Neural cell (in vitro differentiated cells): ENCODE results near the gene DLD. TPM values are rescaled to one million over a fixed set of nuclear protein-coding genes. Genes with fewer than 3 reads are reported as not detected.
"Not testable (repeated sequence)": the region's sequence is repeated elsewhere in the genome, so short reads cannot be mapped to it uniquely, and the experiment has no call there.

Source experiments
- H2AFZ ChIP-seq: fragments of 200-600, 300-800 bp; sonication (generic), shearing (Covaris generic); 2 replicates; pipeline ENCODE4 v1.6.0; 2014; ENCODE audit warnings: low read depth, mild to moderate bottlenecking, antibody characterized with exemption, low read length, moderate library complexity
- H3F3A ChIP-seq: fragments of 200-600 bp; shearing (Covaris generic); 2 replicates; pipeline ENCODE4 v1.6.1; 2016; ENCODE audit warnings: mild to moderate bottlenecking, moderate library complexity, mixed read lengths, antibody characterized with exemption, low read length; ENCODE audit not compliant: insufficient read depth, poor library complexity, severe bottlenecking
- H3K27ac ChIP-seq: fragments of 200-600, 300-800 bp; sonication (generic), shearing (Covaris generic); 2 replicates; pipeline ENCODE4 v1.5.1; 2014; ENCODE audit warnings: mild to moderate bottlenecking, low read length, moderate library complexity
- H3K27me3 ChIP-seq: fragments of 300-800, 200-600 bp; sonication (generic), shearing (Covaris generic); 2 replicates; pipeline ENCODE4 v1.6.0; 2014; ENCODE audit warnings: mild to moderate bottlenecking, low read depth, low read length, moderate library complexity; ENCODE audit not compliant: insufficient read depth
- H3K36me3 ChIP-seq: fragments of 300-800, 200-600 bp; sonication (generic), shearing (Covaris generic); 2 replicates; pipeline ENCODE4 v1.5.1; 2014; ENCODE audit warnings: mild to moderate bottlenecking, antibody characterized with exemption, low read length, moderate library complexity; ENCODE audit not compliant: insufficient read depth
- H3K4me2 ChIP-seq: fragments of 300-800, 200-600 bp; sonication (generic), shearing (Covaris generic); 2 replicates; pipeline ENCODE4 v1.6.0; 2014; ENCODE audit warnings: mild to moderate bottlenecking, low read length
- H3K4me3 ChIP-seq: fragments of 300-800, 200-600 bp; sonication (generic), shearing (Covaris generic); 2 replicates; pipeline ENCODE4 v1.5.1; 2014; ENCODE audit warnings: mild to moderate bottlenecking, low read length, moderate library complexity
- H3K79me2 ChIP-seq: fragments of 200-600 bp; shearing (Covaris generic); replicated peaks from 2 replicates; pipeline ENCODE4 v1.6.0; 2014; ENCODE audit warnings: mild to moderate bottlenecking, low read length, moderate library complexity; ENCODE audit not compliant: insufficient read depth
- H3K9ac ChIP-seq: fragments of 300-800, 200-600 bp; sonication (generic), shearing (Covaris generic); 2 replicates; pipeline ENCODE4 v1.6.1; 2016; ENCODE audit warnings: mild to moderate bottlenecking, low read length, mixed read lengths
- H3K9me2 ChIP-seq: fragments of 200-600 bp; shearing (Covaris generic); 2 replicates; pipeline ENCODE4 v1.6.1; 2016; ENCODE audit warnings: mild to moderate bottlenecking, low read length, mixed read lengths; ENCODE audit not compliant: insufficient read depth
- H3K9me3 ChIP-seq: fragments of 200-600, 300-800 bp; sonication (generic), shearing (Covaris generic); 2 replicates; pipeline ENCODE4 v1.6.1; 2016; ENCODE audit warnings: mild to moderate bottlenecking, mixed run types, low read length, moderate library complexity, mixed read lengths
- H4K20me1 ChIP-seq: fragments of 200-600 bp; shearing (Covaris generic); 2 replicates; pipeline ENCODE4 v1.6.1; 2016; ENCODE audit warnings: mild to moderate bottlenecking, mixed run types; ENCODE audit not compliant: insufficient read depth
- EP300 ChIP-seq: fragments of 450-650 bp; conservative IDR thresholded peaks from 2 replicates; pipeline ENCODE4 v1.6.1; 2014; ENCODE audit warnings: antibody characterized with exemption, mild to moderate bottlenecking, moderate library complexity; ENCODE audit not compliant: poor library complexity, severe bottlenecking
- EZH2 ChIP-seq: fragments of 200-600, 300-800 bp; shearing (Covaris generic), sonication (generic); IDR thresholded peaks from 2 replicates; pipeline ENCODE4 v1.6.1; 2014; ENCODE audit warnings: antibody characterized with exemption, low read length, borderline replicate concordance, mild to moderate bottlenecking; ENCODE audit not compliant: insufficient read depth, poor library complexity, severe bottlenecking
- MXI1 ChIP-seq: fragments of 450-650 bp; conservative IDR thresholded peaks from 2 replicates; pipeline ENCODE4 v1.6.1; 2014; ENCODE audit warnings: antibody characterized with exemption, mild to moderate bottlenecking; ENCODE audit not compliant: poor library complexity, severe bottlenecking
- POLR2AphosphoS5 ChIP-seq: IDR thresholded peaks from 2 replicates; pipeline ENCODE4 v1.6.1; 2012
- RAD21 ChIP-seq: fragments of 450-650 bp; conservative IDR thresholded peaks from 2 replicates; pipeline ENCODE4 v1.6.1; 2014; ENCODE audit warnings: antibody characterized with exemption, mild to moderate bottlenecking, moderate library complexity
- SMC3 ChIP-seq: fragments of 450-650 bp; conservative IDR thresholded peaks from 2 replicates; pipeline ENCODE4 v1.6.1; 2014; ENCODE audit warnings: antibody characterized with exemption, mild to moderate bottlenecking, moderate library complexity; ENCODE audit not compliant: poor library complexity
- TAF1 ChIP-seq: IDR thresholded peaks from 2 replicates; pipeline ENCODE4 v1.6.1; 2012; ENCODE audit warnings: low read depth
- polyA plus RNA-seq: library from polyadenylated mRNA; depleted of rRNA; stranded (reverse); fragments of >200 nt; gene quantifications from 2 replicates; pipeline ENCODE4 v1.2.3, GENCODE V29; 2014
- TF ChIP-seq, protein P1 (sequence below): fragments of 450-650 bp; IDR thresholded peaks from 2 replicates; pipeline ENCODE4 v1.5.1; 2014; ENCODE audit warnings: antibody characterized with exemption, mild to moderate bottlenecking, moderate library complexity; ENCODE audit not compliant: poor library complexity, severe bottlenecking
- TF ChIP-seq, protein P2 (sequence below): IDR thresholded peaks from 2 replicates; pipeline ENCODE4 v1.6.1; 2012; ENCODE audit warnings: borderline replicate concordance

DLD gene
- polyA plus RNA-seq, 1 donor from 2014 or later, result 214 TPM

DNA sequence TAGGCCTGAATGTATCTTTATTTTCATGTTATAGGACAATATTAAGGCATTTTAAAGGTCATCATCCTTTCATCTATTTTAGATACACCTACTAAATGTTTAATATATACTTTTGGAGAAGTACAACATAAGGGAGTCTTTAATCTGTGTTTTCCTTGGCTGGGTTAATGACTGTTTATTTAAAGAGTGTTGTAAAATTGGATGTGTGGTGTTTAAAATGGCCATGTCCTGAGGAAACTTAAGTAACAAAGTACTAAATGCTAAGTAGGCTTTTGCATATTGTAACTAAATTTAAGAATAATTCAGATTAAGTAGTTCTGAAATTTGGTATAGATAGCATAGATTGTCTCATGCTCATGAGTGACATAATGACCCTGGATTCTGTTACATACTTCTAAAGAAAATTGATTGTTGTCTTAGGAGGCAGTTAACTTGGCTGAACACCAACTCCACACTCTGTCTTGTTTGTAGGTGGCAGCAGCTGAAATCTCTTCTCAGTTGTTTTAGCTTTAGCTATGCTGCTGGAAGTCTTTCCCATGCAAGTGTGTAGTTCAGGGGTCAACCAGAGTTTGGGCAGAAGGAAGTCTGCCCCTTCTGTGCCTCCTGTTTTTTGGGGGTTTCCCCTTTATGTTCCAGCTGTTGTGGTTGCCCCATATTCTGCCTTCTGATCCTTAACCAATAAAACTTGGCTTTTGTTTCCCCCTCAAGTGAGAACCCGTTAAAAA lies 29.2 kb downstream of the DLD start:
- Histone ChIP-seq H3K9ac (no peak overlapping the region), H3K4me2 (no peak overlapping the region), H3K36me3 (peaks cover 12% of the 10 kb centered on the region), H3K27me3 (no peaks in the 10 kb centered on the region), H3K4me3 (no peak overlapping the region), H4K20me1 (no peaks in the 10 kb centered on the region), H3K27ac (no peak overlapping the region), H3F3A (no peaks in the 10 kb centered on the region), H2AFZ (no peak overlapping the region), H3K79me2 (no peaks in the 10 kb centered on the region), H3K9me3 (no peaks in the 10 kb centered on the region), H3K9me2 (no peaks in the 10 kb centered on the region)
- TF ChIP-seq SMC3 (no peak), EZH2 (no peak), RAD21 (no peak), POLR2AphosphoS5 (no peak), EP300 (no peak), MXI1 (no peak), TAF1 (no peak)
- TF ChIP-seq, protein P1, sequence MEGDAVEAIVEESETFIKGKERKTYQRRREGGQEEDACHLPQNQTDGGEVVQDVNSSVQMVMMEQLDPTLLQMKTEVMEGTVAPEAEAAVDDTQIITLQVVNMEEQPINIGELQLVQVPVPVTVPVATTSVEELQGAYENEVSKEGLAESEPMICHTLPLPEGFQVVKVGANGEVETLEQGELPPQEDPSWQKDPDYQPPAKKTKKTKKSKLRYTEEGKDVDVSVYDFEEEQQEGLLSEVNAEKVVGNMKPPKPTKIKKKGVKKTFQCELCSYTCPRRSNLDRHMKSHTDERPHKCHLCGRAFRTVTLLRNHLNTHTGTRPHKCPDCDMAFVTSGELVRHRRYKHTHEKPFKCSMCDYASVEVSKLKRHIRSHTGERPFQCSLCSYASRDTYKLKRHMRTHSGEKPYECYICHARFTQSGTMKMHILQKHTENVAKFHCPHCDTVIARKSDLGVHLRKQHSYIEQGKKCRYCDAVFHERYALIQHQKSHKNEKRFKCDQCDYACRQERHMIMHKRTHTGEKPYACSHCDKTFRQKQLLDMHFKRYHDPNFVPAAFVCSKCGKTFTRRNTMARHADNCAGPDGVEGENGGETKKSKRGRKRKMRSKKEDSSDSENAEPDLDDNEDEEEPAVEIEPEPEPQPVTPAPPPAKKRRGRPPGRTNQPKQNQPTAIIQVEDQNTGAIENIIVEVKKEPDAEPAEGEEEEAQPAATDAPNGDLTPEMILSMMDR, result no peak
- TF ChIP-seq, protein P2, sequence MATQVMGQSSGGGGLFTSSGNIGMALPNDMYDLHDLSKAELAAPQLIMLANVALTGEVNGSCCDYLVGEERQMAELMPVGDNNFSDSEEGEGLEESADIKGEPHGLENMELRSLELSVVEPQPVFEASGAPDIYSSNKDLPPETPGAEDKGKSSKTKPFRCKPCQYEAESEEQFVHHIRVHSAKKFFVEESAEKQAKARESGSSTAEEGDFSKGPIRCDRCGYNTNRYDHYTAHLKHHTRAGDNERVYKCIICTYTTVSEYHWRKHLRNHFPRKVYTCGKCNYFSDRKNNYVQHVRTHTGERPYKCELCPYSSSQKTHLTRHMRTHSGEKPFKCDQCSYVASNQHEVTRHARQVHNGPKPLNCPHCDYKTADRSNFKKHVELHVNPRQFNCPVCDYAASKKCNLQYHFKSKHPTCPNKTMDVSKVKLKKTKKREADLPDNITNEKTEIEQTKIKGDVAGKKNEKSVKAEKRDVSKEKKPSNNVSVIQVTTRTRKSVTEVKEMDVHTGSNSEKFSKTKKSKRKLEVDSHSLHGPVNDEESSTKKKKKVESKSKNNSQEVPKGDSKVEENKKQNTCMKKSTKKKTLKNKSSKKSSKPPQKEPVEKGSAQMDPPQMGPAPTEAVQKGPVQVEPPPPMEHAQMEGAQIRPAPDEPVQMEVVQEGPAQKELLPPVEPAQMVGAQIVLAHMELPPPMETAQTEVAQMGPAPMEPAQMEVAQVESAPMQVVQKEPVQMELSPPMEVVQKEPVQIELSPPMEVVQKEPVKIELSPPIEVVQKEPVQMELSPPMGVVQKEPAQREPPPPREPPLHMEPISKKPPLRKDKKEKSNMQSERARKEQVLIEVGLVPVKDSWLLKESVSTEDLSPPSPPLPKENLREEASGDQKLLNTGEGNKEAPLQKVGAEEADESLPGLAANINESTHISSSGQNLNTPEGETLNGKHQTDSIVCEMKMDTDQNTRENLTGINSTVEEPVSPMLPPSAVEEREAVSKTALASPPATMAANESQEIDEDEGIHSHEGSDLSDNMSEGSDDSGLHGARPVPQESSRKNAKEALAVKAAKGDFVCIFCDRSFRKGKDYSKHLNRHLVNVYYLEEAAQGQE, result no peak

DNA sequence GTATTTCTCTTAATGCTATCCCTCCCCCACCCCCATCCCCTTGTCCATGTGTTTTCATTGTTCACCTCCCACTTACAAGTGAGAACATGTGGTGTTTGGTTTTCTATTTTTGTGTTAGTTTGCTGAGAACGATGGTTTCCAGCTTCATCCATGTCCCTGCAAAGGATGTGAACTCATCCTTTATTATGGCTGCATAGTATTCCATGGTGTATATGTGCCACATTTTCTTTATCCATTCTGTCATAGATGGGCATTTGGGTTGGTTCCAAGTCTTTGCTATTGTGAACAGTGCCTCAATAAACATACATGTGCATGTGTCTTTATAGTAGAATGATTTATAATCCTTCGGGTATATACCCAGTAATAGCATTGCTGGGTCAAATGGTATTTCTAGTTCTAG lies 30.8 kb downstream of the DLD start:
- H3K27ac ChIP-seq, H3K9ac ChIP-seq, H3K4me3 ChIP-seq, H2AFZ ChIP-seq, H3K36me3 ChIP-seq, H4K20me1 ChIP-seq, H3K79me2 ChIP-seq, H3F3A ChIP-seq, H3K9me3 ChIP-seq, H3K27me3 ChIP-seq, H3K9me2 ChIP-seq, H3K4me2 ChIP-seq: not testable (repeated sequence)
